Neural cell (in vitro differentiated cells): ENCODE data around the gene CHRNA9. TPM values are rescaled to one million over a fixed set of nuclear protein-coding genes. Genes with fewer than 3 reads are reported as not detected.
"Not testable (repeated sequence)": the region's sequence is repeated elsewhere in the genome, so short reads cannot be mapped to it uniquely, and the experiment has no call there.

Source experiments
- H2AFZ ChIP-seq: fragments of 200-600, 300-800 bp; sonication (generic), shearing (Covaris generic); 2 replicates; pipeline ENCODE4 v1.6.0; 2014; ENCODE audit warnings: low read depth, mild to moderate bottlenecking, antibody characterized with exemption, low read length, moderate library complexity
- H3F3A ChIP-seq: fragments of 200-600 bp; shearing (Covaris generic); 2 replicates; pipeline ENCODE4 v1.6.1; 2016; ENCODE audit warnings: mild to moderate bottlenecking, moderate library complexity, mixed read lengths, antibody characterized with exemption, low read length; ENCODE audit not compliant: insufficient read depth, poor library complexity, severe bottlenecking
- H3K27ac ChIP-seq: fragments of 200-600, 300-800 bp; sonication (generic), shearing (Covaris generic); 2 replicates; pipeline ENCODE4 v1.5.1; 2014; ENCODE audit warnings: mild to moderate bottlenecking, low read length, moderate library complexity
- H3K27me3 ChIP-seq: fragments of 300-800, 200-600 bp; sonication (generic), shearing (Covaris generic); 2 replicates; pipeline ENCODE4 v1.6.0; 2014; ENCODE audit warnings: mild to moderate bottlenecking, low read depth, low read length, moderate library complexity; ENCODE audit not compliant: insufficient read depth
- H3K36me3 ChIP-seq: fragments of 300-800, 200-600 bp; sonication (generic), shearing (Covaris generic); 2 replicates; pipeline ENCODE4 v1.5.1; 2014; ENCODE audit warnings: mild to moderate bottlenecking, antibody characterized with exemption, low read length, moderate library complexity; ENCODE audit not compliant: insufficient read depth
- H3K4me2 ChIP-seq: fragments of 300-800, 200-600 bp; sonication (generic), shearing (Covaris generic); 2 replicates; pipeline ENCODE4 v1.6.0; 2014; ENCODE audit warnings: mild to moderate bottlenecking, low read length
- H3K4me3 ChIP-seq: fragments of 300-800, 200-600 bp; sonication (generic), shearing (Covaris generic); 2 replicates; pipeline ENCODE4 v1.5.1; 2014; ENCODE audit warnings: mild to moderate bottlenecking, low read length, moderate library complexity
- H3K79me2 ChIP-seq: fragments of 200-600 bp; shearing (Covaris generic); replicated peaks from 2 replicates; pipeline ENCODE4 v1.6.0; 2014; ENCODE audit warnings: mild to moderate bottlenecking, low read length, moderate library complexity; ENCODE audit not compliant: insufficient read depth
- H3K9ac ChIP-seq: fragments of 300-800, 200-600 bp; sonication (generic), shearing (Covaris generic); 2 replicates; pipeline ENCODE4 v1.6.1; 2016; ENCODE audit warnings: mild to moderate bottlenecking, low read length, mixed read lengths
- H3K9me2 ChIP-seq: fragments of 200-600 bp; shearing (Covaris generic); 2 replicates; pipeline ENCODE4 v1.6.1; 2016; ENCODE audit warnings: mild to moderate bottlenecking, low read length, mixed read lengths; ENCODE audit not compliant: insufficient read depth
- H3K9me3 ChIP-seq: fragments of 200-600, 300-800 bp; sonication (generic), shearing (Covaris generic); 2 replicates; pipeline ENCODE4 v1.6.1; 2016; ENCODE audit warnings: mild to moderate bottlenecking, mixed run types, low read length, moderate library complexity, mixed read lengths
- H4K20me1 ChIP-seq: fragments of 200-600 bp; shearing (Covaris generic); 2 replicates; pipeline ENCODE4 v1.6.1; 2016; ENCODE audit warnings: mild to moderate bottlenecking, mixed run types; ENCODE audit not compliant: insufficient read depth
- EP300 ChIP-seq: fragments of 450-650 bp; conservative IDR thresholded peaks from 2 replicates; pipeline ENCODE4 v1.6.1; 2014; ENCODE audit warnings: antibody characterized with exemption, mild to moderate bottlenecking, moderate library complexity; ENCODE audit not compliant: poor library complexity, severe bottlenecking
- EZH2 ChIP-seq: fragments of 200-600, 300-800 bp; shearing (Covaris generic), sonication (generic); IDR thresholded peaks from 2 replicates; pipeline ENCODE4 v1.6.1; 2014; ENCODE audit warnings: antibody characterized with exemption, low read length, borderline replicate concordance, mild to moderate bottlenecking; ENCODE audit not compliant: insufficient read depth, poor library complexity, severe bottlenecking
- MXI1 ChIP-seq: fragments of 450-650 bp; conservative IDR thresholded peaks from 2 replicates; pipeline ENCODE4 v1.6.1; 2014; ENCODE audit warnings: antibody characterized with exemption, mild to moderate bottlenecking; ENCODE audit not compliant: poor library complexity, severe bottlenecking
- POLR2AphosphoS5 ChIP-seq: IDR thresholded peaks from 2 replicates; pipeline ENCODE4 v1.6.1; 2012
- RAD21 ChIP-seq: fragments of 450-650 bp; conservative IDR thresholded peaks from 2 replicates; pipeline ENCODE4 v1.6.1; 2014; ENCODE audit warnings: antibody characterized with exemption, mild to moderate bottlenecking, moderate library complexity
- REST ChIP-seq: IDR thresholded peaks from 2 replicates; pipeline ENCODE4 v1.6.1; 2012; ENCODE audit warnings: borderline replicate concordance
- SMC3 ChIP-seq: fragments of 450-650 bp; conservative IDR thresholded peaks from 2 replicates; pipeline ENCODE4 v1.6.1; 2014; ENCODE audit warnings: antibody characterized with exemption, mild to moderate bottlenecking, moderate library complexity; ENCODE audit not compliant: poor library complexity
- TAF1 ChIP-seq: IDR thresholded peaks from 2 replicates; pipeline ENCODE4 v1.6.1; 2012; ENCODE audit warnings: low read depth
- polyA plus RNA-seq: library from polyadenylated mRNA; depleted of rRNA; stranded (reverse); fragments of >200 nt; gene quantifications from 2 replicates; pipeline ENCODE4 v1.2.3, GENCODE V29; 2014
- TF ChIP-seq, protein P1 (sequence below): fragments of 450-650 bp; IDR thresholded peaks from 2 replicates; pipeline ENCODE4 v1.5.1; 2014; ENCODE audit warnings: antibody characterized with exemption, mild to moderate bottlenecking, moderate library complexity; ENCODE audit not compliant: poor library complexity, severe bottlenecking

Gene CHRNA9
- polyA plus RNA-seq, 1 donor from 2014 or later, result 0.10 TPM

DNA sequence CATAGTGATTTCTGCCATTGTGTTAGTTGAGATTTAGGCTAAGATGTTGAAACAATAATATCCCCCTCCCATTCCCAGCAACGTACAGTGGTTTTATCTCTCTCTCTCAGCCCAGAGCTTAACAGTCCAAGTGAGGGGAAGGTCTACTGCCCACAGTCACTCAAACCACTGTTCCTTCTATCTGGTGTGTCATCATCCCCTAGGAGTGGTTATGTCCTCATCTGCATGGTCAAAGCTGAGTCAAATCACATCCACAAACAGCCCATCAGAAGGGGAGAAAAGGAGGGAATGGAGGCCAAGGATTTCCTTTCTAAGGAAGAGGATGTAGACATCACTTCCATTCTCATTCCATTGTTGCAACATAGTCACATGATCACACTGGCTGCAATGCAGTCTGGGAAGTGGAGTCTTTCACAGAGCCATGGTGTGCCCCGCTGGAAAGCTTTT, 42.8 kb upstream of the CHRNA9 start:
- Histone ChIP-seq H3K9me2 (no peaks in the 10 kb centered on the region), H3K4me2 (no peak overlapping the region), H3K4me3 (no peak overlapping the region), H2AFZ (peak overlapping the region; percentile 27), H3K36me3 (no peaks in the 10 kb centered on the region), H3K9ac (no peak overlapping the region), H3K9me3 (no peaks in the 10 kb centered on the region), H3F3A (no peaks in the 10 kb centered on the region), H3K27ac (no peak overlapping the region), H3K79me2 (no peaks in the 10 kb centered on the region), H3K27me3 (no peaks in the 10 kb centered on the region), H4K20me1 (no peaks in the 10 kb centered on the region)
- TF ChIP-seq EP300, result no peak
- TF ChIP-seq SMC3, result no peak
- TF ChIP-seq MXI1, result no peak
- TF ChIP-seq EZH2, result no peak
- TF ChIP-seq RAD21, result no peak
- TF ChIP-seq POLR2AphosphoS5, result no peak
- TF ChIP-seq, protein P1, sequence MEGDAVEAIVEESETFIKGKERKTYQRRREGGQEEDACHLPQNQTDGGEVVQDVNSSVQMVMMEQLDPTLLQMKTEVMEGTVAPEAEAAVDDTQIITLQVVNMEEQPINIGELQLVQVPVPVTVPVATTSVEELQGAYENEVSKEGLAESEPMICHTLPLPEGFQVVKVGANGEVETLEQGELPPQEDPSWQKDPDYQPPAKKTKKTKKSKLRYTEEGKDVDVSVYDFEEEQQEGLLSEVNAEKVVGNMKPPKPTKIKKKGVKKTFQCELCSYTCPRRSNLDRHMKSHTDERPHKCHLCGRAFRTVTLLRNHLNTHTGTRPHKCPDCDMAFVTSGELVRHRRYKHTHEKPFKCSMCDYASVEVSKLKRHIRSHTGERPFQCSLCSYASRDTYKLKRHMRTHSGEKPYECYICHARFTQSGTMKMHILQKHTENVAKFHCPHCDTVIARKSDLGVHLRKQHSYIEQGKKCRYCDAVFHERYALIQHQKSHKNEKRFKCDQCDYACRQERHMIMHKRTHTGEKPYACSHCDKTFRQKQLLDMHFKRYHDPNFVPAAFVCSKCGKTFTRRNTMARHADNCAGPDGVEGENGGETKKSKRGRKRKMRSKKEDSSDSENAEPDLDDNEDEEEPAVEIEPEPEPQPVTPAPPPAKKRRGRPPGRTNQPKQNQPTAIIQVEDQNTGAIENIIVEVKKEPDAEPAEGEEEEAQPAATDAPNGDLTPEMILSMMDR, result no peak
- TF ChIP-seq TAF1, result no peak
- no peak for TF ChIP-seq REST

- Histone ChIP-seq H3K4me2 (no peak overlapping the region), H4K20me1 (no peaks in the 10 kb centered on the region), H3F3A (no peaks in the 10 kb centered on the region), H3K27me3 (no peaks in the 10 kb centered on the region), H2AFZ (no peak overlapping the region), H3K9me3 (no peaks in the 10 kb centered on the region), H3K79me2 (no peaks in the 10 kb centered on the region), H3K9me2 (no peaks in the 10 kb centered on the region), H3K36me3 (no peaks in the 10 kb centered on the region), H3K9ac (no peak overlapping the region), H3K27ac (no peak overlapping the region), H3K4me3 (no peak overlapping the region)
- no peak for TF ChIP-seq REST
These were observed 40.8 kb upstream of the CHRNA9 start for GRCh38 chr4:40294339-40294738.

- H3K4me2 ChIP-seq, H3K4me3 ChIP-seq, H3K79me2 ChIP-seq, H3K9me3 ChIP-seq, H3K27ac ChIP-seq, H2AFZ ChIP-seq, H4K20me1 ChIP-seq, H3K9ac ChIP-seq, H3K9me2 ChIP-seq, H3F3A ChIP-seq, H3K36me3 ChIP-seq, H3K27me3 ChIP-seq: not testable (repeated sequence)
These were observed 40.1 kb upstream of the CHRNA9 start for GRCh38 chr4:40295030-40295429.
